Fibroblast of mammary gland (primary cell): ENCODE measurements around the gene SLC16A11.
A peak's percentile ranks its signal among the peaks of the same experiment; 100 is the strongest.

Source experiments
- DNase-seq: peaks from one replicate; pipeline ENCODE4 v3.0.0-alpha.2; 2010; ENCODE audit warnings: low read depth
- H3K4me3 ChIP-seq: 2 replicates; pipeline ENCODE4 v1.5.1; 2011; ENCODE audit warnings: low read depth, mild to moderate bottlenecking, low read length, moderate library complexity; ENCODE audit not compliant: control insufficient read depth
- CTCF ChIP-seq: conservative IDR thresholded peaks from 2 replicates; pipeline ENCODE4 v1.5.1; 2011; ENCODE audit warnings: low read depth, low read length, inconsistent platforms; ENCODE audit not compliant: control insufficient read depth, insufficient read depth

The SLC16A11 gene

GRCh38 chr17:7005716-7006115 lies 38.2 kb downstream of the SLC16A11 start:
- DNase-seq, result no peak
- no peak overlapping the region for H3K4me3 ChIP-seq
- TF ChIP-seq CTCF, result no peak

GRCh38 chr17:7004398-7005253 lies 39.3 kb downstream of the SLC16A11 start:
- DNase-seq, result peak; percentile 62
- no peak overlapping the region for H3K4me3 ChIP-seq
- TF ChIP-seq CTCF, result peak; percentile 69

GRCh38 chr17:7003745-7004144 lies 40.1 kb downstream of the SLC16A11 start:
- no peak for TF ChIP-seq CTCF
- no peak overlapping the region for H3K4me3 ChIP-seq
- no peak for DNase-seq

- no peak for TF ChIP-seq CTCF
- no peak overlapping the region for H3K4me3 ChIP-seq
- DNase-seq, result no peak
These were observed 41.4 kb downstream of the SLC16A11 start for GRCh38 chr17:7002288-7003047.

- DNase-seq, result peak; percentile 36
- no peak overlapping the region for H3K4me3 ChIP-seq
- peak; percentile 61 for TF ChIP-seq CTCF
These were observed 42.5 kb downstream of the SLC16A11 start for GRCh38 chr17:7001318-7001961.

GRCh38 chr17:6998855-6999508 lies 44.9 kb downstream of the SLC16A11 start:
- TF ChIP-seq CTCF, result no peak
- no peak for DNase-seq
- no peak overlapping the region for H3K4me3 ChIP-seq
